HG03103 (cell line): ENCODE results near the gene OR1E1.
"Not testable (repeated sequence)": the region's sequence is repeated elsewhere in the genome, so short reads cannot be mapped to it uniquely, and the experiment has no call there.

Experiments used
- ATAC-seq: cut with Tn5 transposase; IDR thresholded peaks from one replicate; pipeline ENCODE4 v1.9.1; 2021; ENCODE audit warnings: low read depth; ENCODE audit not compliant: unreplicated experiment

Gene OR1E1

DNA sequence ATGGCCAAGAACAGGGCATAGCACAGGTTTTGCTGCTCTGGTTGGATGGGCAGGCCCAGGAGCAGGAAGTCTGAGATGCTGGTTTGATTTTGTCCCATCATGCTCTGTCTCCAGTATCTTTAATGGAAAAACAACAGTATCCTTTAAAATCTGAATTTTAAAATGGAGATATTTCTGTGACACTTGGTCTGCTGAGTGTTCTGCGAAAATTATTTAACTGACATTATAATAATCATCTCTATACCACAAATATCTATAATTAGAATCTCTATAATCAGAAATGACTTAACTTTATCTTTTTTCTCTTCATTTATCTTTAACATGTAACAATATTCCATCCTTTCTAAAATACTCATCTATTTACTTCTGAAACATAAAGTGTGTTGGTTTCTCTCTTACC is at the start of gene OR1E1:
TSS of gene OR1E1 (minus strand) at position 101 of the 400 bp plus-strand sequence. CDS start at position 101, 0 bp downstream.
- no peak for ATAC-seq

GRCh38 chr17:3447625-3448024 is 49.4 kb upstream of the OR1E1 start:
- ATAC-seq = no peak

- ATAC-seq = no peak
These were observed 42.2 kb upstream of the OR1E1 start for GRCh38 chr17:3440451-3440850.

DNA sequence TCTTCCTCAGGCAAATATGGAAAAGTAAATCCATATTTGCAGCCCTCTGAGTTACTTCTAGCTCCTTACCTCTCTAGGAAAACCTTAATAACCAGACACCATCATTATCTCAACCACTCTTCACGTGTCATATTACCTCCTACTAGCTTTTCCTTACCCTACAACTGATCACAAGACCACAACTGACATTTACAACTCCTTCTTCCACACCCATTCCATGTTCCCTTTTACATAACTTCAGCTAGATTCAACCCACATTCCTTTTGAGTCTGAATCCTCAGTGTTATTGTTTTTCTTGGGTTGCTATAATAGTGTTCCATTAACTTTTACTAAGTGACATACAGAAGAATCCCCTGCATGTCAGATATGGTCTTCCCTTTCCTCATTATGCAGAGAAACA is 40.2 kb upstream of the OR1E1 start:
- no peak for ATAC-seq

- no peak for ATAC-seq
These were observed 35.5 kb upstream of the OR1E1 start, which contains the start of gene OR1E2 for GRCh38 chr17:3433741-3434140. Gene OR1E2, minus strand, starts transcription at chr17:3433841. Its CDS starts 0 bp downstream, at chr17:3433841.

DNA sequence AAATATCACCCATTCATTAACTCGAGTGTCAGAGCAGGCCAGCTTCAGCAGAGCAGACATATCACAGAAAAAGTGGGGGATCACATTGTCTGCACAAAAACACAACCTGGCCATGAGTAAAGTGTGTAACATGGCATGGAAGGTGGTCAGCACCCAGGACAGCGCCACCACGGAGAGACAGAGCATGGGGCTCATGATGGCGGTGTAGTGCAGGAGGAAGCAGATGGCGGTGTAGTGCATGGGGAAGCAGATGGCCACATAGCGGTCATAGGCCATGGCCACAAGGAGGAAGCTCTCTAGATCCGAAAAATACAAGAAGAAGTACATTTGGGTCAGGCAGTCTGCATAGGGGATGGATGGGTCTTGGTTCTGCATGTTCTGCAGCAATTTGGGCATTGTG is 35.0 kb upstream of the OR1E1 start:
- not testable (repeated sequence) for ATAC-seq

- no peak for ATAC-seq
These were observed 20.0 kb upstream of the OR1E1 start for GRCh38 chr17:3418222-3418621.

DNA sequence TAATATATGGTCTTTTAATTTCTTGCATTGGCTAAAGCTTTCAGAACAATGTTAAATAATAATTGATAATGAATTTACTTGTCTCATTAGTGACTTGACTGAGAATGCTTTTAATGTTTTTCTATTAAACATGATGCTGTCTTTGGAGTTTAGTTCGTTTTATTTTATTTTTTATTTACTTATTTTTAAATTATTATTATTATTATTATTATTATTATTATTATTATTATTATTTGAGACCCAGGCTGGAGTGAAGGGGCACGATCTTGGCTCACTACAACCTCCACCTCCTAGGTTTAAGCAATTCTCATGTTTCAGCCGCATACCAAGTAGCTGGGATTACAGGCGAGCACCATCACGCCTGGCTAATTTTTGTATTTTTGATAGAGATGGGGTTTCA is 17.4 kb upstream of the OR1E1 start:
- no peak for ATAC-seq

DNA sequence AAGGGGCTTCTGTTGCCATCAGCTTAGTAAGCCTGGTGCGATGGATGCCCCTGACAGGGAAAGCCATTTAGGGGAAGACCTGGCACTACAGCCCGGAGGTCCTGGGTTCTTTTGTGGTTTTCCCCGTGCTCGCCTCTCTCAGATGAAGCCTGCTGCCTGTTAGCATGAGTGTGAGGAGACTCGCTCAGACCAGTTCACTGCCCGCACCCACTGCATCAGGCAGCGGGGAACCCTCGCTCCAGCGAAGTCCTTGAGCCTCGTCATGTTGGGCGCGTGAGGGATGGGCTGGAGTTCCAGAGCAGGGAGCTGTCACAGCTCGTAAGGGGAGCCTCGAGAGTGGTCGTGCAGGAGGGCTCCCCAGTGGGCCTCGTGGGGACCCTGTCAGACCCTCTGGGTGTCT is 14.0 kb upstream of the OR1E1 start:
- not testable (repeated sequence) for ATAC-seq

- ATAC-seq = no peak
These were observed 12.9 kb upstream of the OR1E1 start, which contains the start of gene OR3A3 for GRCh38 chr17:3411070-3411469. Gene OR3A3, plus strand, starts transcription at chr17:3411370.

DNA sequence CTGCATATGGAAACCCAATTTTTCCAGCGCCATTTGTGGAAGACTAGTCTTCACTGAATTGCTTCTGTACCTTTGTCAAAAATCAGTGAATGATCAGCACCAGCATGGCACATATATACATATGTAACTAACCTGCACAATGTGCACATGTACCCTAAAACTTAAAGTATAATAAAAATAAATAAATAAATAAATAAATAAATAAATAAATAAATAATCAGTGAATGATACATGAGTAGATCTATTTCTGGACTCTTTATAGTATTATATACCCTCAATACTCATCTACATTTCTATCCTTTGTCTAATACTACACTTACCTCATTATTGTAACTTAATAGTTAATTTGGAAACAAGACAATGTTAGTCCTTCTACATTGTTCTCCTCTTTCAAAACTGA is 5.6 kb upstream of the OR1E1 start:
- not testable (repeated sequence) for ATAC-seq

DNA sequence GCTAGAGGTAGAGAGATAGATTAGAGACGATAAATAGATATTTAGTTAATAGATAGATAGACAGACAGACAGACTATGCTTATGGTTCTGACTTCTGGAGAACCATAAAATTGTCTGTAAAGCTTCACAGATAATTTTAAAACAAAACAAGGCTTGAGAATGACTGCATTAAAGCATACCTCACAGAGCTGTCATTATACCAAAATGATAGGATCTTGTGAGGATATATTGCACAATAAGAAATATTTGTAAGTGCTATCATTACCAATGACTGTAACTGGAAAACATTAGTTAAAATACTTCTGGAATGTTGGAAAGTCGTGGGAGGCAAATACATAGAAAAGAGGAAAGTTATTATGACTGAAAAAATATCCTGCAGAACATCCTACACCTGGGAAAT is 3.6 kb upstream of the OR1E1 start:
- ATAC-seq = no peak

- no peak for ATAC-seq
These were observed 1.8 kb upstream of the OR1E1 start for GRCh38 chr17:3400055-3400454.

DNA sequence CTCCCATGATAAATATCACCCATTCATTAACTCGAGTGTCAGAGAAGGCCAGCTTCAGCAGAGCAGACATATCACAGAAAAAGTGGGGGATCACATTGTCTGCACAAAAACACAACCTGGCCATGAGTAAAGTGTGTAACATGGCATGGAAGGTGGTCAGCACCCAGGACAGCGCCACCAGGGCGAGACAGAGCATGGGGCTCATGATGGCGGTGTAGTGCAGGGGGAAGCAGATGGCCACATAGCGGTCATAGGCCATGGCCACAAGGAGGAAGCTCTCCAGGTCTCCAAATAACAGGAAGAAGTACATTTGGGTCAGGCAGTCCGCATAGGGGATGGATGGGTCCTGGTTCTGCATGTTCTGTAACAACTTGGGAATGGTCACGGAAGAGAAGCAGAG is 409 bp downstream of the OR1E1 start:
- ATAC-seq = not testable (repeated sequence)

GRCh38 chr17:3389791-3390190 is 8.4 kb downstream of the OR1E1 start:
- no peak for ATAC-seq

DNA sequence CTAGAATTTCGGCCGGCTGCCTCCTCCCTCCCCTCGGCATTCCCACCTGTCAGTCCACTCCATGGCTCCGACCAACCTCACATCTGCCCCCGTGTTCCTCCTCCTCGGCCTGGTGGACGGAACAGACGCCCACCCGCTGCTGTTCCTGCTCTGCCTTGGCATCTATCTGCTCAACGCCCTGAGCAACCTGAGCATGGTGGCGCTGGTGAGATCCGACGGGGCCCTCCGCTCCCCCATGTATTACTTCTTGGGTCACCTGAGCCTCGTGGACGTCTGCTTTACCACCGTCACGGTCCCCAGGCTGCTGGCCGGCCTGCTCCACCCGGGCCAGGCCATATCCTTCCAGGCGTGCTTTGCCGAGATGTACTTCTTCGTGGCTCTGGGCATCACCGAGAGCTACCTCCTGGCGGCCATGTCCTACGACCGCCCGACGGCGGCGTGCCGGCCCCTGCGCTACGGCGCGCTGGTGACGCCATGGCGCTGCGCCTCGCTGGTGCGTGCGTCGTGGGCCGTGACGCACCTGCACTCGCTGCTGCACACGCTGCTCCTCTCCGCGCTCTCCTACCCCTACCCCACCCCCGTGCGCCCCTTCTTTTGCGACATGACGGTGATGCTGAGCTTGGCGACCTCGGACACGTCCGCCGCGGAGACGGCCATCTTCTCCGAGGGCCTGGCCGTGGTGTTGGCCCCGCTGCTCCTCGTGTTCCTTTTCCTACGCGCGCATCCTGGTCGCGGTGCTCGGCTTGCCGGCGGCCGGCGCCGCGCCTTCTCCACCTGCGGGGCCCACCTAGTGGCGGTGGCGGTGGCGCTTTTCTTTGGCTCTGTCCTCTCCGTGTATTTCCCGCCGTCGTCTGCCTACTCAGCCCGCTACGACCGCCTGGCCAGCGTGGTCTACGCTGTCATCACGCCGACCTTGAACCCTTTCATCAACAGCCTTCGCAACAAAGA is 12.1 kb downstream of the OR1E1 start, which contains the start of gene OR3A2:
TSS of gene OR3A2 (minus strand) at position 440 of the 948 bp plus-strand sequence.
- no peak for ATAC-seq

GRCh38 chr17:3381957-3382356 is 16.3 kb downstream of the OR1E1 start:
- ATAC-seq = no peak

- no peak for ATAC-seq
These were observed 19.9 kb downstream of the OR1E1 start for GRCh38 chr17:3378321-3378720.

DNA sequence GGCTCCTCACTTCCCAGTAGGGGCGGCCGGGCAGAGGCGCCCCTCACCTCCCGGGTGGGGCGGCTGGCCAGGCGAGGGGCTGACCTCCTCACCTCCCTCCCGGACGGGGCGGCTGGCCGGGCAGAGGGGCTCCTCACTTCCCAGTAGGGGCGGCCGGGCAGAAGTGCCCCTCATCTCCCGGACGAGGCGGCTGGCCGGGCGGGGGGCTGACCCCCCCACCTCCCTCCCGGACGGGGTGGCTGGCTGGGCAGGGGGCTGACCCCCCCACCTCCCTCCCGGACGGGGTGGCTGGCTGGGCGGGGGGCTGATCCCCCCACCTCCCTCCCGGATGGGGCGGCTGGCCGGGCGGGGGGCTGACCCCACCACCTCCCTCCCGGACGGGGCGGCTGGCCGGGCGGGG is 27.0 kb downstream of the OR1E1 start:
- ATAC-seq = not testable (repeated sequence)
